B cell (primary cell): ENCODE data around the gene MTRF1.

Experiments
- CTCF ChIP-seq: fragments of 200-600 bp; IDR thresholded peaks from one replicate; pipeline ENCODE4 v1.8.0; 2022; ENCODE audit warnings: antibody characterized with exemption, mild to moderate bottlenecking
- EZH2 ChIP-seq: IDR thresholded peaks from 2 replicates; pipeline ENCODE4 v1.6.1; 2012; ENCODE audit warnings: borderline replicate concordance, low read depth, mild to moderate bottlenecking, moderate library complexity, low read length; ENCODE audit not compliant: insufficient read depth, poor library complexity, severe bottlenecking

GRCh38 chr13:41177616-41178015, 85.8 kb downstream of the MTRF1 start:
- TF ChIP-seq CTCF (no peak), EZH2 (no peak)
